NK-92 (cell line): ENCODE results near the gene SLC13A3.

Experiments used
- DNase-seq: peaks from one replicate; lab custom pipeline; 2025; ENCODE audit not compliant: unreplicated experiment; lab: John Stamatoyannopoulos, UW

The SLC13A3 gene

DNA sequence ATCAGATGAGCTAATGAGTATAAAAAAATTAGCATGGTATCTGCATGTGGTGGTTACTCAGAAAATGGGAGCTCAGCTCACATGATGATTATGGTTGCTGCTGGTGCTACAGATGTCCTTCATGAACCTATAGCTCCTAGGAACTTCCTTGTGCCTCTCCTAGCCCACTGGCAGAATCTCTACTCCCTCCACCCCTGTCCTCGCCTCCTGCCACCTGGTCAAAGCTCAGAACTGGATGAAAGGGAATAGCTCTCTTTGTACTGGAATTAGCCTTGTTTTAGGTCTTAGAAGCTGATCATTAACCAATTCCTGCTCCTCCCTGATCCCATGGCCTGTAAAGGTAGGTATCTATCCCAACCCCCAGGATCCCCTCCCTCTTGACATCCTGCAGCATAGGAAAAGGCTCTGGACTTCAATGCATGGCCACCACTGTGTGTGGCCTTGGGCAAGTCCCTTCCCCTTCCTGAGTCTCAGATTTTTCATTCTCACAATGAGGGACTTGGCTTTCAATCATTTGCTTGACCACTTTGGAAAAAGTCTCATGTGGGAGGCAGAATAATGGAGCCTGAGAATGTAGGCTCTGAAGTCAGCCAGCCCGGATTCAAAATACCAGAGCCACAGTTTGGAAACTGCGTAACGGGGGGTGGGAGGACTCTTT, 43.9 kb downstream of the SLC13A3 start:
- DNase-seq, result no peak

- no peak for DNase-seq
These were observed 44.5 kb downstream of the SLC13A3 start for GRCh38 chr20:46606817-46607190.

- DNase-seq, result no peak
These were observed 45.1 kb downstream of the SLC13A3 start for GRCh38 chr20:46605978-46606816.

DNA sequence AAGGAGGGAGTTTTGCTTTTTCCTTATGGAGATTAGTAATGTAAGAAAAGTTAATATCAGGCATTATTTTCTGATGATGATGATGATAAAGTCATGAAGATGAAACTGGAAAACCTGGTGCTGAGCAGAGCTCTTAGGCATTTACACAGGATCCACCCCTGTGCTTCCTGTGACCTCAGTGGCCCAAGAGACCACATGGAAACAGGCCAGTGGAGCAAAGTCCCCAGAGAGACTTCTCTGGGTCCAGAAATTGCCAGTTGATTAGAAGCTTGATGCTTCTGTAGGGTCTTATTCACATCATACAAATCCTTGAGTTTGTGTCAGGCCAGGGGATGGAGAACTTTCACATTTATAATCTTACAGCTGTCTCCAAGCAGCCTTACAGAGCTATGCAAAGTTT, 46.1 kb downstream of the SLC13A3 start:
- no peak for DNase-seq

- no peak for DNase-seq
These were observed 46.6 kb downstream of the SLC13A3 start for GRCh38 chr20:46604551-46605133.

DNA sequence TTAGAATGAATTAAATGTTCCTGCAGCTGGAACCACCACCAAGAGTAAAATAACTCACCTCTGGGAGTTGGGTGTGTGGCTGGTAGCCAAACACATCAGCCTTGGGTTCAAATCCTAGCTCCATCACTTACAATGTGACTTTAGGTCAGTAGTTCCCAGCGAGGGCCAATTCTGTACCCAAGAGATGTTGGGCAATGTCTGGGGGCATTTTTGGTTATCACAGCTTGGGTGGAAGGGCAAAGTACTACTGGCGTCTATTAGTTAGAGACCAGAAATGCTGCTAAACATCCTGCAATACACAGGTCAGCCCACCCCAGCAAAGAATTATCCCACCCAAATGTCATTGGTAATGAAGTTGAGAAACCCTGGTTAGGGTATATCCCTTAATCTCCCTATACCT, 48.8 kb downstream of the SLC13A3 start:
- DNase-seq, result no peak

- DNase-seq, result no peak
These were observed 49.6 kb downstream of the SLC13A3 start for GRCh38 chr20:46601603-46602122.

DNA sequence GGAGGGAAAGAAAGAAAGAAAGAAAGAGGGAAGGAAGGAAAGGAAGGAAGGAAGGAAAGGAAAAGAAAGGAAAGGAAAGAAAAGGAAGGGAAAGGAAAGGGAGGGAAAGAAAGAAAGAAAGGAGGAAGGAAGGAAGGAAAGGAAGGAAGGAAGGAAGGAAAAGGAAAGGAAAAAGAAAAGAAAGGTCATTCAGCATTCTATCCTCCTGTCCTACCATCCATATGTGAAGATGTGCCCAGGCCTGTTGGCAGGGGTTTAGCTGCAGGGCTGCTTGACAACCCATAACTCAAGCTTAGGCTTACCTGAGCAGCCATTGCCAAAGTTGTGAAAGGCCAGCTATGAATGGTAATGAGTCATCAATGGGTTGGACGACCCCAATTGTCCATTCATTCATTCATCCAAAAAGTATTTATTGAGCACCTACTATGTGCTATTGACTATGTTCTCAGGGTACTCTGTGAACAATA, 50.9 kb downstream of the SLC13A3 start:
- DNase-seq, result no peak

DNA sequence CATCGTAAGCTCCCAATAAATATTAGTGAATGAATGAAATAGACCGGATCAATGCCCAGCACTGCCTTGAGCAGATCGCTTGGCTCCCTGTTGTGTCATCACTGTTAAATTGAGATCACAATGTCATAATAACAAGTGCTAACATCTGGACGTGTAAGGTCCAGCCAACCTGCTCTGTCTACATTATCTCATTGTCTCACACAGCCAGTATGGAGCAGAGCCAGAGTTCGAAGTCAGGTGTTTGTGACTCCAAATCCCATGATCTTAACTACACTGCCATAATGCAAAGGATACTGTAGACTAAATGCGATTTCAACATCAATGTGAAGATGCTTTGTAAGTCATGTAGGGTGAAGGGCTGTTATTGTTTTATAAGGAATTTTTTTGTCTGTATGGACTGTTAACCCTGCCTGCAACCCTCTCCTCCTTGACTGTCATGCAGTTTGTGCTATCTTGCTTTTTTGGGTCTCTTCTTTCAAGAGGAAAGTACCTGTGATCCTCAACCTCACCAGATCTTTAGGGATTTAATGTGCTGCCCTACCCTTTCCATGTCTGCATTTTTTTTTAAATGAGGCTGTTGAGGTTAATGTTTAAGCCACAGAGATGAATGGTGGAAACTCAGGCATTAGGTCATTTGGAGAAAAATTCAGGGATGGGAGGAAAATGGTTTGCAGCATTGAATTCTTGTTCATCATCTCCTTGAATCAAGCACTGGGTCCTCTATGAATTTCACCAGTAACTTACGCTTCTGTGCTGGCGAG, 51.9 kb downstream of the SLC13A3 start:
- no peak for DNase-seq

DNA sequence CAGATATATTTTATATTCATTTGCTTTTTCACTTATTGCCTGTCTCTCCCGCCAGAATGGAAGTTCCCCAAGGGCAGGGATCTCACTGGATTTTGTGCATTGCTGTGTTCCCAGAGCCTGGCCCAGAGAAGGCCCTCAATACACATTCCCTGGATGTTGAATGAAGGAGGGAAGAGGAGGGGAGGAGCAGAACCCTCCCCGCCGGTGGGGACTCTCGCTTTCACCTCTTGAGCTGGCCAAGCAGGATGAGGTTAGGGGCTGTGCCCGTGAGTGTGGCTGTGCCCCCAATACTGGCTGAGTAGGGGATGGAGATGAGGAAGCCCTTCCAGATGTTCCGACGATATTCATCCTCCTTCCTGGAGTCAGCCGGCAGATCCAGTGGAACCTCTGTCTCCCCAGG, 55.3 kb downstream of the SLC13A3 start:
- no peak for DNase-seq

DNA sequence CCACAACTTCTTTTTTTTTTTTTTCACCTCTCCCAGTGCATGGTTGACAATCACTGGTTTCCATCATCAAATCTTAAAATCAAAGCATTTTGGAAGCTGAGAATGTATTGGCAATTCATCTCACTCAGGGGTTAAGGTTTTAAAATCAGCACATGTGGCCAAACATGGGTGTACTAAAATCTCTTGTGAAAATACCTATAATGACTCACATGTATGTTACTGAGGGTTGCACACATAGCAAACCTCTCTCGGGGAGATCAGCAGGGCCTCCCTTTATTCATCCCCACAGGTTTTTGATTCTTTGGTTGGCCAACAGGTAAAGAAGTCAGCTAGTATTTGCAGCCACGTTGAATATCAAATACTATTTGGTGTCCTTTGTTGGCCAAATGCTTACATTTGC, 56.5 kb downstream of the SLC13A3 start:
- no peak for DNase-seq

GRCh38 chr20:46592580-46593362, 58.5 kb downstream of the SLC13A3 start:
- DNase-seq, result no peak

DNA sequence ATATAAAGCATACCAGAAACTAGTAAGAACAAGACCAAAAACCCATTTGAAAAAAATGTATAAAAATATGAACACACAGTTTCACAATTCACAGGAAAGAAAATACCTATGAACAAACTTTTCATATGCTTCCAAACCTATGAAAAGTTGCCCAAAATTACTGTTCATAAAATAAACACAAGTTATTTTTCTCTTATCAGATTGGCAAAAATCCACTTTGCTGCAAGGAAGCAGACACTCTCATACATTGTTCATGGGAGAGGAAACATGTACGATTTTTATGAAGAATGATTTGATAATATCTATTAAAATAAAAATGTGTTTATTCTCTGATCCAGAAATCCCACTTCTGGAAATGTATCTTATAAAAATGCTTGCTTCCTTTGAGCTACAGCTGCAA, 60.8 kb downstream of the SLC13A3 start:
- no peak for DNase-seq

DNA sequence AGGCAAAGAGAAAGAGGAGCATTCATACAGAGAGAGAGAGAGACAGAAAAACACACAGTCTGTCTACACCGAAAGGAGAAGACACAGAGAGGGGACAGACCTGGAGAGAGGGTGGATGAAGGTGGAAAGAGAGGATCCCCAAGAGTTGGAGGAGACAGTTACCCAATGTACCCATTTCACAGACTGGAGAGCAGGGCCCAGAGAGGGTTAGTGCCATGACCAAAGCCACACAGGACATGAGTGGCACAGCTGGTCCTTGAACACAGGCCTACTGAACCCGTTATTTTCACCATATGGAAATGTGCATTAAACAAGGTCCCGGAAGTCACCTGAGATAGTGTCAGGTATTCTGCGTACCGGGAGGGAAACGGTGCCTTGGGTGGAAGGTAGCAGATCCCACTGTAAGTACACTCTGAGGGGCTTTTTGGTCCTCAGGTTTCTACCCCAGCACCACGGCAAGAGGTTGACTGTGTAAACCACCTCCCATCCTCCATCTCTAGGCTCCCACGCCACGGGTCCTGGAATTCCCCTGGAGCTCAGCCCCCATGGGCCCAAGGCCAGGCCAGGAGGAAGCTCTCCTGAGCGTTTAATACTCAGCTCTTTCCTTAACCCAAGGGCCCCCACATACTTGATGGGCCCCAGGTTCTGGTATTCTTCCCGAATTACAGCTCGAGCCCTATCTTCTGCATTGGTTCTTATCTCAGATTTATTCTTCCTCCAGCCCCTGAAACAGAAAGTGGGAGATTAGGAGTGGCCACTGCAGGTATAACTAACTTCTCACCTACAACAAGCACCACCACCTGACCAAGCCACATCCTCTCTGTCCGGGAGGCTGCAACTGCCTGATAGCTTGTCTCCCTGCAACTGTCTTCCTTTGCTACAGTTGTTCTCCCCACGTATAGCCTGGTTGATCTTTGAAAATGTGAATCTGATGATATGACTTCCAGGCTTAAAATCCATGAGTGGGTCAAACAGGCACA, 62.4 kb downstream of the SLC13A3 start:
- DNase-seq, result no peak

- no peak for DNase-seq
These were observed 63.3 kb downstream of the SLC13A3 start for GRCh38 chr20:46587986-46588385.

DNA sequence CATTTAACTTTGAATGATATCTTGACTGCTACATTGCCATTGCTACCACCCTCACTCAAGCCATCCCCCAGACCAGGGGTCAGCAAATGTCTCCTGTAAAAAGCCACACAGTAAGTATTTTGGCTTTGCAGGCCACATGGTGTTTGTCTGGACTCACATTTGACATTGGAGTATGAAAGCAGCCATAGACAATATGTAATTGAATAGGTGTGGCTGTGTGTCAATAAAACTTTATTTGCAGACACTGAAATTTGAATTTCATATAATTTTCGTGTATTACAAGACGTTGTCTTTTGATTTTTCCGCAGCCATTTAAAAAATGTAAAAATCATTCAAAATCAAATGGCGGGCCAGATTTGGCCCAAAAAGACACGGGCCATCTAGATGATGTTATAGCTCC, 64.5 kb downstream of the SLC13A3 start:
- no peak for DNase-seq

- DNase-seq, result no peak
These were observed 66.8 kb downstream of the SLC13A3 start for GRCh38 chr20:46584508-46584907.

DNA sequence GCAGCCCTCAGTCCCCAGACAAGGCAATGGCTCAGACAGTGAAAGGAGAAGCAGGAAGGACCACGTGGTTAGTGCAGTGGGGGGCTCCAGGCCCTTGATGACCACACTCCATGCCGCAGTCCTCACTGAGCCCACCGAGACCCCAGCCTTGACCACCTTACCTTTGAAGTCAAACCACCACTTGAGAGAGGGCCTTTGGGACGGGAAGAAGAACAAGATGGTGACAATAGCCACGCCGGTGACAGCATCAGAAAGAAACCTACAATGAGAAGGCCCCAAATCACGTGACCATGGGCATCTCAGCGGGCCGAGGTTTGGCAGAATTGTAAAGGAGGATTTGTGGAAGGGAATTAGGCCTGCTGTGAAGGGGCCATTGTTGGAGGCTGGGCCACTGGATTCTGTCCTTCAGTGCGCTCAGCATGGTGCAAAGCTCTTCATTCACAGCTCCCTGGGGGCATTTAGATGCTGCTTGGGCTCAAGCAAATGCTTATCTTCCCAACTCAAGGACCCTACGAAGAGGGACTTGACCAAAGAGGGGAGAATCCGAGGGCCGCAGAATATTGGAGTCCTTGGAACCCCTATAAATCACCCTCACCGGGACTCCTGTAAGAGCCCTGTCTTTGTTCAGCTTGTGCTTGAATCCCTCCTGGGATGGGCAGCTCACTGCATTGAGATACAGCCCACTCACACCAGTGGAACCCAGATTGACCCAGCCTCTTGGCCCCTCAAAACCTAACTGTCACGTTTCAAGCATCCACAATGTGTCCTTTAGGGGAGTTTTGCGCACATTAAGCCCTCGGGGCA, 67.6 kb downstream of the SLC13A3 start:
- no peak for DNase-seq
